Amniotic epithelial cell (primary cell): Measurements from ENCODE around the gene SHISA5.
"Not testable (repeated sequence)": the region's sequence is repeated elsewhere in the genome, so short reads cannot be mapped to it uniquely, and the experiment has no call there.

Experiments
- DNase-seq: peaks from one replicate; pipeline ENCODE4 v3.0.0-alpha.2; 2010; ENCODE audit warnings: low read depth

Gene SHISA5, protein sequence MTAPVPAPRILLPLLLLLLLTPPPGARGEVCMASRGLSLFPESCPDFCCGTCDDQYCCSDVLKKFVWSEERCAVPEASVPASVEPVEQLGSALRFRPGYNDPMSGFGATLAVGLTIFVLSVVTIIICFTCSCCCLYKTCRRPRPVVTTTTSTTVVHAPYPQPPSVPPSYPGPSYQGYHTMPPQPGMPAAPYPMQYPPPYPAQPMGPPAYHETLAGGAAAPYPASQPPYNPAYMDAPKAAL

GRCh38 chr3:48504051-48504946 lies at the start of gene SHISA5:
Gene SHISA5, minus strand, starts transcription at chr3:48504174. Its CDS starts 80 bp downstream, at chr3:48504094.
- peak; percentile 60 for DNase-seq

DNA sequence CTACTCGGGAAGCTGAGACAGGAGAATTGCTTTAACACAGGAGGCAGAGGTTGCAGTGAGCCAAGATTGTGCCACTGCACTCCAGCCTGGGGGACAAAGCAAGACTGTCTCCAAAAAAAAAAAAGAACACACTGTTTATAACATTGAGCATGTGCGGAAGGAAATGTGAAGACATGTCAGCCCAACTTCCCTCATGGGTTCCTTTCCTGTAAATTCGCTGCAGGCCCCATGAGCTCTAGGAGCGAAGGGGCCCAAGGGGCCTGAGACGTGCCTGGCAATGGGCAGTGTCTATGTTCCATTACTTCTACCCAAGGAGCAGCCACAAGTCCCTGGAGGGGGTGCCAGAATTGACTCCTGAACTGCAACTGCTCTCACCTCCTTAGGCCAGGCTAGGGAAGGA lies 49.4 kb upstream of the SHISA5 start:
- DNase-seq, result no peak

GRCh38 chr3:48552111-48552951 lies 48.4 kb upstream of the SHISA5 start:
- no peak for DNase-seq

- DNase-seq, result not testable (repeated sequence)
Observed at GRCh38 chr3:48551651-48552050, 47.7 kb upstream of the SHISA5 start.

- DNase-seq, result peak; percentile 60
Observed at GRCh38 chr3:48548729-48549705, 45.0 kb upstream of the SHISA5 start.

DNA sequence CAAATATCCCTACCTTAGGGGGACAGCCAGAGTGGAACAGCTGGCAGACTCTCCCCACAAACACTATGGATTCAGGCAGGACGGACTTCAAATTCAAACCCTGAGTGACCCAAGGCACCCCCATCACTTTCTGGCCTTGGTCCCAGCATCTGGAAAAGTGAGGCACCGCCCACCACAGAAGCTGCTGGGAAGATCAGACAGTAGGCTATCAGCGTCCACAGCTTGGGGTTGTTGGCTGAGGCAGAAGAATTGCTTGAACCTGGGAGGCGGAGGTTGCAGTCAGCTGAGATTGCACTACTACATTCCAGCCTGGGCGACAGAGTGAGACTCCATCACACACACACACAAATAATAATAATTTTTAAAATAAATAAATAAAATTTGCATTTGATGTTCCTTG lies 44.2 kb upstream of the SHISA5 start:
- DNase-seq, result no peak

DNA sequence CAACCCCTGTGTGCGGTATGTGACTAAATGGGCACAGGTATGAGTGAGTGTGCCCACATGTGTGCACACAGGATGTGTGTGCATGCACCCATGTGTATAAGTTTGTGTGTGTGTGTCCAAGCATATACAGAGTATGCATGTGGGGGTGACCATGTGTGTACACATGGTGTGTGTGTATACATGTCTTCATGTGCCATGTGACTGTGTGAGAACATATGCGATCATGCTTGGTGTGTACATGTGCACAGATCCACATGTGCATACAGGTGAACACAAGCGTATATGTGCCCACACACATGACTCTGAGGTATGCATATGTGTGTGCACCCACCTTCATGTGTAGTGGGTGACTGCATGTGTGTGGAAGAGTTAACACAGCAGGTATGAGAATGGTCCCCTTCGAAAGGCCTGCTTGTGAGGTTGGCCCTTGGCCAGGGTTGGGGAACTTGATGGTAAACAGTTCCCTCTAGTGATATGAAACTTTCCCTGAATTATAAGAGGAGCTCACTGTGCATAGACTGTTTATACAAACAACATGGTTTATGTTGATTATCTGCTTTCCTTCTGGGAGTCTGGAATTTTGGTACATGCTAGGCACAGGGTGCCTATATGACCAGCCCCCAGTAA lies 42.3 kb upstream of the SHISA5 start:
- peak; percentile 30 for DNase-seq

DNA sequence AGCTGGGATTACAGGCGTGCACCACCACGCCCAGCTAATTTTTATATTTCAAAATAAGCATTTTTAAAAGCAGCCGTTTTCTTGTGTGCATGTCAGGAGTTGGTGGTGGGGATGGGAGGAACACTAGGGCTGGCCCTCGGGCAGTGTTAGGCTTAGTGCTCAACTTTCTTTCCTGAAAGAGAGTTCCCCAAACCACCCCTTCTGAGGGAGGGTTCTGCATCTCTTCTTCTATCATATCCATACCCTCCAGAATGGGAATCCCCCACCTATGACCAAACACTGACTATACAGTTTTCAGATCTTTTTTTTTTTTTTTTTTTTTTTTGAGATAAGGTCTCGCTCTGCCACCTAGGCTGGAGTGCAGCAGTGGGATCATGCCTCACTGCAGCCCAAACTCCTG lies 40.2 kb upstream of the SHISA5 start:
- DNase-seq, result no peak

- DNase-seq, result no peak
Observed at GRCh38 chr3:48543271-48543866, 39.4 kb upstream of the SHISA5 start.

DNA sequence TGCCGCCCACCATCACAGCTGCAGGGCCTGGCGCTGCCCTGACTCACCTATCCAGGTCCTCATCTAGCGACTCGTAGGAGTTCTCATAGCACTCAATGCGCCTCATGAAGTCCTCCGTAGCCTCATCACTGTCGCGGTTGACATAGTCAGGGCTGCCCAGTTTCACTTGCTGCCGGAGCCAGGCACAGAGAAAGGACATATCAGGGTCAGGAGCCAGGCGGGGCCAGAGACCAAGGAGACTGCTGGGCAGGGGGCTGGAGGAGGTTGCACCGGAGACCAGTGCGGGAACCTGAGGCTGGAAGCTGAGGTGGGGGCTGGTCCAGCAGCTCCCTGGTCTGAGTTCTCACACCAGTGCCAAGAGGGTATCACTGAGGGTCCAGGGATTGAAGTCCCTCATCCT lies 34.5 kb upstream of the SHISA5 start:
- no peak for DNase-seq

GRCh38 chr3:48536785-48537184 lies 32.8 kb upstream of the SHISA5 start:
- no peak for DNase-seq

- no peak for DNase-seq
Observed at GRCh38 chr3:48536116-48536515, 32.1 kb upstream of the SHISA5 start.

- no peak for DNase-seq
Observed at GRCh38 chr3:48535578-48535977, 31.6 kb upstream of the SHISA5 start.

- no peak for DNase-seq
Observed at GRCh38 chr3:48532977-48533337, 29.0 kb upstream of the SHISA5 start.

GRCh38 chr3:48532271-48532976 lies 28.4 kb upstream of the SHISA5 start:
- peak; percentile 7 for DNase-seq

- not testable (repeated sequence) for DNase-seq
Observed at GRCh38 chr3:48530701-48531100, 26.7 kb upstream of the SHISA5 start.

DNA sequence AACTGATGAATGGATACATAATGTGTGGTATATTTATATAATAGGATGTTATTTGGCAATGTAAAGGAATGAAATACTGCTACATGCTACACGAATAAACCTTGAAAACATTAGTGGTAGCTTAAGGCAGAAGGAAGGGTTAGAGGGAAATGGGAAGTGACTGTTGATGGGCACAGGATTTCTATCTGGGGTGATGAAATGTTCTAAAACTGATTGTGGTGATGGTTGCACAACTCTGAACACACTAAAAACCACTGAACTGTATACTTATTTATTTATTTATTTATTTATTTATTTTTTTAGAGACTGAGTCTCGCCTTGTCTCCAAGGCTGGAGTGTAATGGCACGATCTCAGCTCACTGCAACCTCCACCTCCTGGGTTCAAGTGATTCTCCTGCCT lies 24.8 kb upstream of the SHISA5 start:
- DNase-seq, result peak; percentile 84

GRCh38 chr3:48528048-48528447 lies 24.1 kb upstream of the SHISA5 start:
- no peak for DNase-seq

DNA sequence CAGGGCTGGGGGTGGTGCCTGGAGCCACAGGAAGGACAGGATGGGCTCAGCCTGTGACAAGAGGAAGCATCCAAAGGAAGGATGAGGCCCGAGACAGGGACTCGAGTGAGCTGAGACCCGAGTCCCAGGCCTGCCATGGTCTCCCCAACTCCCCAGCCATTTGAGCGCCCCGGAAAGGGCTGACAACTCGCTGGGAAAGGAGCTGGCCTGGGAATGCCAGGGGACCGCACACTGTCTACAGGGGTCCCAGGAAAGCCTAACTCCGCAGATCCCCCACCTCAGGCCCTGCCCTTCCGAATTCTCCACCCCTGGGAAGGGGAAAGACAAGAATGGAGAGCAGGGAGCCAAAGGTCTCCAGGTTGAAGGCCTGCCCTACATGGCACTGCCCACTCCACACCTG lies 21.0 kb upstream of the SHISA5 start:
- no peak for DNase-seq

- DNase-seq, result no peak
Observed at GRCh38 chr3:48521635-48522034, 17.7 kb upstream of the SHISA5 start.
